Heart left ventricle (tissue), 16 donors: ENCODE data around the gene SPI1. TPM values are rescaled to one million over a fixed set of nuclear protein-coding genes. Genes with fewer than 3 reads are reported as not detected.
A peak's percentile ranks its signal among the peaks of the same experiment; 100 is the strongest.
"Not testable (repeated sequence)": the region's sequence is repeated elsewhere in the genome, so short reads cannot be mapped to it uniquely, and the experiment has no call there.

Source experiments
- ATAC-seq, 4 donors: fragments of 200-7000 bp; cut with Tn5 transposase; one replicate each; pipeline ENCODE4 v1.9.1; 2020 to 2022; ENCODE audit warnings: moderate library complexity in 4 of 4, mild to moderate bottlenecking in 3 of 4, moderate number of reproducible peaks in 1 of 4
- DNase-seq, 5 donors: peaks; one replicate each; pipeline ENCODE4 v3.0.0-alpha.2; 2020
- H3K27ac ChIP-seq, 12 donors: fragments of 200-600 bp; sonication (generic) in 4 of 12; one replicate each; pipeline versions ENCODE4 v1.5.0 to v1.8.0; 2016 to 2022; ENCODE audit warnings: mild to moderate bottlenecking in 2 of 12
- H3K27me3 ChIP-seq, 9 donors: fragments of 200-600 bp; sonication (generic) in 2 of 9; one replicate each; pipeline versions ENCODE4 v1.5.1 to v1.8.0; 2016 to 2022; ENCODE audit warnings: mild to moderate bottlenecking in 3 of 9
- H3K36me3 ChIP-seq, 9 donors: fragments of 200-600 bp; sonication (generic) in 2 of 9; one replicate each; pipeline versions ENCODE4 v1.5.0 to v1.8.0; 2018 to 2022; ENCODE audit warnings: mild to moderate bottlenecking in 2 of 9
- H3K4me1 ChIP-seq, 12 donors: fragments of 200-600 bp; sonication (generic) in 4 of 12; one replicate each; pipeline versions ENCODE4 v1.5.0 to v1.8.0; 2016 to 2022; ENCODE audit warnings: mild to moderate bottlenecking in 3 of 12
- H3K4me3 ChIP-seq, 12 donors: fragments of 200-600 bp; sonication (generic) in 4 of 12; one replicate each; pipeline versions ENCODE4 v1.5.0 to v1.8.0; 2017 to 2022; ENCODE audit warnings: mild to moderate bottlenecking in 9 of 12, moderate library complexity in 4 of 12
- H3K9me3 ChIP-seq, 12 donors: fragments of 200-600 bp; sonication (generic) in 4 of 12; one replicate each; pipeline versions ENCODE4 v1.5.0 to v1.8.0; 2016 to 2022; ENCODE audit warnings: mild to moderate bottlenecking in 1 of 12
- CTCF ChIP-seq, 12 donors: fragments of 200-600 bp; sonication (generic) in 4 of 12; IDR thresholded peaks; one replicate each; pipeline versions ENCODE4 v1.5.0 to v1.8.0; 2018 to 2022; ENCODE audit warnings: antibody characterized with exemption in 12 of 12, mild to moderate bottlenecking in 5 of 12
- POLR2A ChIP-seq, 2 donors: fragments of 450-650 bp; IDR thresholded peaks; one replicate each; pipeline ENCODE4 v1.6.1; 2017; ENCODE audit warnings: antibody characterized with exemption in 2 of 2, mild to moderate bottlenecking in 2 of 2, moderate library complexity in 2 of 2
- WGBS, 4 donors: extraction: QIAGEN DNeasy Blood & Tissue Kit in 2 of 4; methylation state at CpG; one replicate each; pipeline versions ENCODE4 v1.1.5 to v1.1.7; 2013 to 2018; 5-methylcytosine and 5-hydroxymethylcytosine counted together
- intact Hi-C, 10 donors: fragments of 100-400 bp; cut with DNase I; formaldehyde crosslinking; loops; one replicate each; pipeline versions ENCODE4 v1.11.1 to v1.14.2; 2022
- polyA plus RNA-seq, 2 donors: library from polyadenylated mRNA; stranded (reverse); fragments of 200-250 nt; gene quantifications; one replicate each; pipeline ENCODE4 v1.2.3, GENCODE V29; 2013
- total RNA-seq, 9 donors: library from RNA; depleted of rRNA in 2 of 9; stranded (reverse); fragments of >200 nt in 2 of 9; fragmentation: NEBNext Ultra II Directional in 3 of 9; extraction: Animal tissue kit (Norgen Biotek cat#: 25700) in 3 of 9; gene quantifications; one replicate each; pipeline versions ENCODE4 v1.1.0 to v1.2.4, GENCODE V29; 2016 to 2023
- donor health status: ischemic (EF 13 %, LVEDD 7.1; RV severe dilation, severe dysfunction).
- donor health status: healthy with polysubstance abuse.
- donor health status: DM: no; HTN: yes; CAD: no.
- donor health status: DM: no; HTN: no; CAD: no.
- donor health status: ischemic (EF 25% LVEDD 6.9; RV normal size, moderate dysfunction).
- donor health status: ischemic (EF 25% LVEDD 5.7; RV mildly dilated, moderate dysfunction).
- donor health status: healthy.
- donor health status: DM: yes; HTN: yes; CAD: no.
- donor health status: ischemic (EF 35%, LVEDD 5.7; RV mildly dilated, moderate dysfunction).
- donor health status: nonischemic (EF 11% LVEDD 7.7; RV severe dilation, severe dysfunction).
- donor health status: DM: yes; HTN: yes; CAD: no.
- donor health status: PGD.
- donor health status: ischemic (EF 29% LVEDD 5.4; RV normal size, mild dysfunction).
- donor health status: nonischemic (EF 23%, LVEDD 6.1; RV moderate dilation, normal function).

Gene SPI1
- total and polyA plus RNA-seq, 11 donors = 2.8 to 78.9 (median 8.1) TPM

- Histone ChIP-seq H3K4me3 (no peak overlapping the region), H3K9me3 (no peaks in the 10 kb centered on the region), H3K27me3 (no peaks in the 10 kb centered on the region), H3K36me3 (peaks cover 0 to 100% (median 27%) of the 10 kb centered on the region in 9 donors), H3K27ac (peak overlapping the region in 7 of 12 donors; percentile 25 to 75 (median 46)), H3K4me1 (peaks cover 0 to 83% (median 18%) of the 10 kb centered on the region in 12 donors)
- intact Hi-C loops = no loop called here
- WGBS, 4 donors = 41 to 62% (median 57%) methylated on average over 3 to 9 of the region's 9 CpGs
- TF ChIP-seq POLR2A (IDR thresholded peaks at IDR 0.05) (no peak), CTCF (IDR thresholded peaks at IDR 0.05) (no peak)
- DNase-seq (peak in 3 of 5 donors; percentile 10 to 30 (median 27)), ATAC-seq (no peak)
Observed at GRCh38 chr11:47335733-47336132, 42.6 kb downstream of the SPI1 start.

- 67 to 85% (median 80%) methylated on average over 15 to 16 of the region's 16 CpGs for WGBS, 4 donors
- not testable (repeated sequence) for ATAC-seq
- DNase-seq = peak in 1 of 5 donors; percentile 24
Observed at GRCh38 chr11:47334699-47335411, 43.5 kb downstream of the SPI1 start.

GRCh38 chr11:47333886-47334443 lies 44.4 kb downstream of the SPI1 start:
- H3K27ac ChIP-seq = peak overlapping the region in 5 of 12 donors; percentile 23 to 75 (median 44)
- WGBS, 4 donors = 50 to 85% (median 81%) methylated on average over 2 to 8 of the region's 8 CpGs
- peaks cover 0 to 100% (median 17%) of the 10 kb centered on the region in 9 donors for H3K36me3 ChIP-seq
- intact Hi-C loops = no loop called here
- no peak for ATAC-seq
- no peak for DNase-seq
- H3K4me1 ChIP-seq = peaks cover 0 to 86% (median 31%) of the 10 kb centered on the region in 12 donors
- no peak for TF ChIP-seq CTCF (IDR thresholded peaks at IDR 0.05)
- TF ChIP-seq POLR2A (IDR thresholded peaks at IDR 0.05) = no peak
- H3K4me3 ChIP-seq = no peak overlapping the region
- no peaks in the 10 kb centered on the region for H3K27me3 ChIP-seq
- H3K9me3 ChIP-seq = no peaks in the 10 kb centered on the region

More at GRCh38 chr11:47334699-47335411, 43.5 kb downstream of the SPI1 start:
- peaks cover 0 to 100% (median 20%) of the 10 kb centered on the region in 9 donors for H3K36me3 ChIP-seq
- intact Hi-C loops, H3K9me3 ChIP-seq, H3K4me3 ChIP-seq, H3K27me3 ChIP-seq: not testable (repeated sequence)
- peaks cover 0 to 85% (median 22%) of the 10 kb centered on the region in 12 donors for H3K4me1 ChIP-seq
- peak overlapping the region in 6 of 12 donors; percentile 2 to 75 (median 39) for H3K27ac ChIP-seq

- peak overlapping the region in 5 of 12 donors; percentile 15 to 75 (median 44) for H3K27ac ChIP-seq
- no peaks in the 10 kb centered on the region for H3K9me3 ChIP-seq
- peaks cover 0 to 88% (median 35%) of the 10 kb centered on the region in 12 donors for H3K4me1 ChIP-seq
- H3K4me3 ChIP-seq = no peak overlapping the region
- 63 to 75% (median 72%) methylated on average over 4 to 14 of the region's 14 CpGs for WGBS, 4 donors
- TF ChIP-seq CTCF (IDR thresholded peaks at IDR 0.05) = no peak
- TF ChIP-seq POLR2A (IDR thresholded peaks at IDR 0.05) = no peak
- H3K36me3 ChIP-seq = peaks cover 0 to 100% (median 18%) of the 10 kb centered on the region in 9 donors
- intact Hi-C loops = no loop called here
- H3K27me3 ChIP-seq = no peaks in the 10 kb centered on the region
- ATAC-seq (no peak), DNase-seq (peak in 1 of 5 donors; percentile 17)
Observed at GRCh38 chr11:47333526-47333845, 44.9 kb downstream of the SPI1 start.
